HepG2 (cell line): ENCODE measurements around the gene POU2F1. TPM values are rescaled to one million over a fixed set of nuclear protein-coding genes. Genes with fewer than 3 reads are reported as not detected.

ENCODE experiments used
- ATAC-seq: fragments of 200-7000 bp; cut with Tn5 transposase; 3 replicates; pipeline ENCODE4 v1.9.1; 2020; ENCODE audit warnings: mild to moderate bottlenecking, moderate library complexity
- BruUV-seq: library from RNA; stranded (reverse); fragments of 400-500 nt; replicated peaks from 2 replicates; lab custom pipeline; 2021; lab: Mats Ljungman, UMichigan
- CTCF ChIA-PET: fragments of 300-600 bp; formaldehyde crosslinking; extraction: SDS; loops from one replicate; lab custom pipeline; 2021; ENCODE audit warnings: low total read pairs, inconsistent platforms, low intra/inter-chr PET ratio; lab: Yijun Ruan, JAX
- POLR2A ChIA-PET: fragments of 350-600 bp; sonication (Branson Sonifier 250); formaldehyde crosslinking; loops from one replicate; lab custom pipeline; 2020; ENCODE audit warnings: antibody characterized with exemption, inconsistent platforms; lab: Yijun Ruan, JAX
- DNase-seq: peaks from one replicate; pipeline ENCODE4 v3.0.0-alpha.2; 2015; ENCODE audit warnings: low spot score
- FAIRE-seq: peaks from 3 replicates; lab custom pipeline; 2011; peaks lifted over from hg19 to GRCh38; lab: Jason Lieb, UNC
- H2AFZ ChIP-seq: one replicate; pipeline ENCODE4 v1.6.1; 2011; ENCODE audit warnings: low read length, inconsistent platforms
- H3K27ac ChIP-seq: fragments of 300-600 bp; 3 replicates; pipeline ENCODE4 v1.8.0; 2011; ENCODE audit warnings: mixed run types, mild to moderate bottlenecking, mixed read lengths, low read length, inconsistent platforms; ENCODE audit not compliant: insufficient read depth; ENCODE audit errors: extremely low read length
- H3K27me3 ChIP-seq, 2 experiments: fragments of 200-600 bp in 1 of 2; 2 replicates in 1 of 2; 3 replicates in 1 of 2; pipeline versions ENCODE4 v1.6.0 to v1.8.0; 2011; ENCODE audit warnings: low read length in 2 of 2, mild to moderate bottlenecking in 2 of 2, moderate library complexity in 2 of 2, inconsistent platforms in 1 of 2; ENCODE audit not compliant: insufficient read depth in 2 of 2, control insufficient read depth in 1 of 2
- H3K36me3 ChIP-seq, 2 experiments: fragments of 200-600 bp in 1 of 2; replicated peaks in 1 of 2; 2 replicates in 1 of 2; 3 replicates in 1 of 2; pipeline versions ENCODE4 v1.5.1 to v1.8.0; 2011; ENCODE audit warnings: low read length in 2 of 2, inconsistent platforms in 1 of 2; ENCODE audit not compliant: insufficient read depth in 2 of 2, control insufficient read depth in 1 of 2
- H3K4me1 ChIP-seq: 2 replicates; pipeline ENCODE4 v1.5.1; 2012; ENCODE audit warnings: low read length, inconsistent platforms; ENCODE audit not compliant: insufficient read depth
- H3K4me2 ChIP-seq: 2 replicates; pipeline ENCODE4 v1.6.0; 2011; ENCODE audit warnings: low read depth, low read length, inconsistent platforms
- H3K4me3 ChIP-seq, 3 experiments: fragments of 200-600 bp in 1 of 3; sonication (generic), shearing (Covaris generic) in 1 of 3; replicated peaks in 1 of 3; 2 replicates each; pipeline ENCODE4 v1.5.1; 2011 to 2016; ENCODE audit warnings: low read length in 3 of 3, inconsistent platforms in 2 of 3, low read depth in 2 of 3, mild to moderate bottlenecking in 2 of 3, control low read depth in 1 of 3, mixed read lengths in 1 of 3; ENCODE audit not compliant: insufficient read depth in 1 of 3
- H3K79me2 ChIP-seq: one replicate; pipeline ENCODE4 v1.6.1; 2011; ENCODE audit warnings: low read length, inconsistent platforms; ENCODE audit not compliant: insufficient read depth
- H3K9ac ChIP-seq: 2 replicates; pipeline ENCODE4 v1.6.0; 2011; ENCODE audit warnings: mild to moderate bottlenecking, low read depth, low read length, inconsistent platforms; ENCODE audit not compliant: insufficient read depth
- H3K9me3 ChIP-seq: 2 replicates; pipeline ENCODE4 v1.5.1; 2012; ENCODE audit warnings: mild to moderate bottlenecking, low read length
- H4K20me1 ChIP-seq: 2 replicates; pipeline ENCODE4 v1.6.0; 2011; ENCODE audit warnings: inconsistent platforms, mild to moderate bottlenecking, low read length, moderate library complexity; ENCODE audit not compliant: insufficient read depth
- DNMT1 ChIP-seq: sonication (generic); formaldehyde crosslinking; IDR thresholded peaks from 2 replicates; pipeline ENCODE4 v1.5.1; 2020; ENCODE audit warnings: mild to moderate bottlenecking, missing genetic modification reagents
- ERF ChIP-seq: IDR thresholded peaks from 2 replicates; pipeline ENCODE4 v1.6.1; 2018; ENCODE audit warnings: missing biosample characterization, missing genetic modification reagents
- FOXA1 ChIP-seq, 2 experiments: fragments of 450-650 bp in 1 of 2; sonication (generic) in 1 of 2; formaldehyde crosslinking in 1 of 2; IDR thresholded peaks; 2 replicates each; pipeline versions ENCODE4 v1.4.0 to v1.6.1; 2016 to 2020; ENCODE audit warnings: missing genetic modification reagents in 1 of 2
- FOXM1 ChIP-seq: sonication (generic); formaldehyde crosslinking; IDR thresholded peaks from 2 replicates; pipeline ENCODE4 v1.5.0; 2020; ENCODE audit warnings: missing genetic modification reagents
- MTA3 ChIP-seq: sonication (generic); formaldehyde crosslinking; IDR thresholded peaks from 2 replicates; pipeline ENCODE4 v1.4.0; 2020; ENCODE audit warnings: missing genetic modification reagents
- MYNN ChIP-seq: sonication (generic); formaldehyde crosslinking; IDR thresholded peaks from 2 replicates; pipeline ENCODE4 v1.4.0; 2020; ENCODE audit warnings: mild to moderate bottlenecking, low read depth, missing genetic modification reagents
- PHF20 ChIP-seq: sonication (generic); formaldehyde crosslinking; IDR thresholded peaks from 2 replicates; pipeline ENCODE4 v1.5.0; 2020; ENCODE audit warnings: mild to moderate bottlenecking, missing genetic modification reagents
- STAT5B ChIP-seq: sonication (generic); formaldehyde crosslinking; IDR thresholded peaks from 2 replicates; pipeline ENCODE4 v1.4.0; 2020; ENCODE audit warnings: missing genetic modification reagents
- ZBTB21 ChIP-seq: sonication (generic); formaldehyde crosslinking; IDR thresholded peaks from 2 replicates; pipeline ENCODE4 v1.4.0; 2020; ENCODE audit warnings: missing genetic modification reagents
- ZNF143 ChIP-seq: sonication (generic); formaldehyde crosslinking; IDR thresholded peaks from 2 replicates; pipeline ENCODE4 v1.4.0; 2020; ENCODE audit warnings: missing genetic modification reagents
- ZNF20 ChIP-seq: sonication (generic); formaldehyde crosslinking; IDR thresholded peaks from 2 replicates; pipeline ENCODE4 v1.4.0; 2020; ENCODE audit warnings: mild to moderate bottlenecking, moderate library complexity, missing genetic modification reagents
- ZNF224 ChIP-seq: sonication (generic); formaldehyde crosslinking; IDR thresholded peaks from 2 replicates; pipeline ENCODE4 v1.5.0; 2020; ENCODE audit warnings: mild to moderate bottlenecking, missing genetic modification reagents
- ZNF678 ChIP-seq: sonication (generic); formaldehyde crosslinking; IDR thresholded peaks from 2 replicates; pipeline ENCODE4 v1.4.0; 2020; ENCODE audit warnings: mild to moderate bottlenecking, missing genetic modification reagents
- WGBS: methylation state at CpG from one replicate; pipeline ENCODE4 v1.1.6; 2017; ENCODE audit warnings: low lambda C conversion rate; 5-methylcytosine and 5-hydroxymethylcytosine counted together
- in situ Hi-C: cut with HindIII; loops from 2 replicates; pipeline ENCODE4 v1.10.0; 2017; ENCODE audit warnings: low pct_unique_long_range_greater_than_20kb; ENCODE audit not compliant: extremely low pct_ligation_motif_present
- intact Hi-C: fragments of 100-400 bp; cut with micrococcal nuclease; formaldehyde crosslinking; loops from one replicate; pipeline ENCODE4 v1.10.0; 2022; ENCODE audit not compliant: unreplicated experiment
- polyA plus RNA-seq, 8 experiments: library from polyadenylated mRNA; depleted of rRNA in 3 of 8; stranded (reverse) in 7 of 8; unstranded in 1 of 8; fragments of >200 nt; fragmentation: Illumina TruSeq in 4 of 8; extraction: Trizol in 4 of 8; gene quantifications; 2 replicates each; pipeline versions ENCODE4 v1.2.1 to v1.2.3, GENCODE V29; 2011 to 2016; ENCODE audit warnings: low read depth in 4 of 8, missing spikeins in 1 of 8, mixed read lengths in 1 of 8; ENCODE audit not compliant: insufficient read depth in 1 of 8
- total RNA-seq, 5 experiments: library from RNA; depleted of rRNA; stranded (reverse); fragments of >200 nt; fragmentation: Illumina TruSeq; extraction: Trizol; gene quantifications; 2 replicates each; pipeline ENCODE4 v1.2.3, GENCODE V29; 2016; ENCODE audit warnings: low read depth in 1 of 5
- TF ChIP-seq, protein P1 (sequence below): sonication (generic); formaldehyde crosslinking; IDR thresholded peaks from 2 replicates; pipeline ENCODE4 v1.4.0; 2020; ENCODE audit warnings: missing genetic modification reagents, borderline replicate concordance
- TF ChIP-seq, protein P2 (sequence below): sonication (generic); formaldehyde crosslinking; IDR thresholded peaks from one replicate; pipeline ENCODE4 v1.5.1; 2020; ENCODE audit warnings: mild to moderate bottlenecking, missing genetic modification reagents; ENCODE audit errors: not compliant biosample characterization
- TF ChIP-seq, protein P3 (sequence below): sonication (generic); formaldehyde crosslinking; IDR thresholded peaks from 2 replicates; pipeline ENCODE4 v1.5.1; 2020; ENCODE audit warnings: missing genetic modification reagents, mild to moderate bottlenecking, borderline replicate concordance

The POU2F1 gene
- total and polyA plus RNA-seq, 2 of the 13 experiments (the other 11 are each of a cell fraction or from before 2014, with no cell fraction given), result 10.2 to 13.0 TPM

DNA sequence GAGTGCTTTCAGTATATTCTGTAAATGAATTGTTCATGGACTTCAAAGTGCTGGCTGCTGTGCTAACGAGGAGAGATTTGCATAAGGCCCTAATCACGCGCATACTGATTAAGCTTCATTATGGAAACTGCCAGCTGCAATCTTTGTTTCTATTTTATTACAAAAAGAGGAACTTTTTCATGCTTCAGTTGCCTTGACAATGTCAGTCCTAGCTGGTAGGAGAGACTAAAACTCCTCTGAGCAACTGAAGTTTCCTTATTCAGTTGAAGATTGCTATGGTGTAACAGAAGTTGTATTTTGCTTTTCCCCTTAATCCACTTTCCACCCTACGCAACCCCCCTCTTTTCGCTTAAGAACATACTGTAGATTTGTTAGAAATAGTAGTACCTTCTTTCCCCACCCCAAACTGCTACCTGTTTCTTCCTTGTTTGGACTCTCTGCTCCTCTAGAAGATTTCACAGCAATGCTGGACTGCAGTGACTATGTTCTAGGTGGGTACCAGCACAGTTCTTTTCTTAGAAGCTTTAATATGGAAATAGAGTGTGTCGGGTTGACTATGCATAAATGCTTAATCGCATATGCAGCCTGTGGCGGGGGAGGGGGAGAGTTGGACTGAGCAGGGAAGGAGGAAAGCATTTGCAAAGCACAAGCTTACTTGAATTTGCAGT, 108.3 kb downstream of the POU2F1 start:
- no peak overlapping the region for H3K9ac ChIP-seq
- H3K36me3 ChIP-seq, result 0 out of 5 replicates have a peak, but pooled peaks cover 0 to 2% of the 10 kb centered on the region in 2 experiments
- H2AFZ ChIP-seq, result no peak overlapping the region
- H4K20me1 ChIP-seq, result no peaks in the 10 kb centered on the region
- peaks cover 49% of the 10 kb centered on the region for H3K4me1 ChIP-seq
- H3K4me3 ChIP-seq, result no peak overlapping the region
- 95% methylated on average over 8 of the region's 8 CpGs for WGBS
- intact Hi-C loops (no loop called here), in situ Hi-C loops (no loop called here)
- ChIA-PET CTCF (no interaction called here), POLR2A (no interaction called here)
- ATAC-seq (no peak), DNase-seq (no peak), FAIRE-seq (no peak)
- peaks cover 5% of the 10 kb centered on the region for H3K79me2 ChIP-seq
- no TSS peak for BruUV-seq
- no peak overlapping the region for H3K27ac ChIP-seq
- no peaks in the 10 kb centered on the region for H3K27me3 ChIP-seq
- no peak overlapping the region for H3K4me2 ChIP-seq
- H3K9me3 ChIP-seq, result 0 out of 2 replicates have a peak, but pooled peaks cover 3% of the 10 kb centered on the region
- TF ChIP-seq MTA3 (CRISPR knock-in tag), result no peak
- no peak for TF ChIP-seq FOXM1
- TF ChIP-seq, protein P1, sequence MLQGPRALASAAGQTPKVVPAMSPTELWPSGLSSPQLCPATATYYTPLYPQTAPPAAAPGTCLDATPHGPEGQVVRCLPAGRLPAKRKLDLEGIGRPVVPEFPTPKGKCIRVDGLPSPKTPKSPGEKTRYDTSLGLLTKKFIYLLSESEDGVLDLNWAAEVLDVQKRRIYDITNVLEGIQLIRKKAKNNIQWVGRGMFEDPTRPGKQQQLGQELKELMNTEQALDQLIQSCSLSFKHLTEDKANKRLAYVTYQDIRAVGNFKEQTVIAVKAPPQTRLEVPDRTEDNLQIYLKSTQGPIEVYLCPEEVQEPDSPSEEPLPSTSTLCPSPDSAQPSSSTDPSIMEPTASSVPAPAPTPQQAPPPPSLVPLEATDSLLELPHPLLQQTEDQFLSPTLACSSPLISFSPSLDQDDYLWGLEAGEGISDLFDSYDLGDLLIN (CRISPR knock-in tag), result no peak
- TF ChIP-seq FOXA1 (IDR thresholded peaks at IDR 0.05), result no peak
- TF ChIP-seq FOXA1 (CRISPR knock-in tag; IDR thresholded peaks at IDR 0.05), result no peak
- no peak for TF ChIP-seq ZNF143 (CRISPR knock-in tag)
- no peak for TF ChIP-seq STAT5B (CRISPR knock-in tag)
- TF ChIP-seq, protein P2, sequence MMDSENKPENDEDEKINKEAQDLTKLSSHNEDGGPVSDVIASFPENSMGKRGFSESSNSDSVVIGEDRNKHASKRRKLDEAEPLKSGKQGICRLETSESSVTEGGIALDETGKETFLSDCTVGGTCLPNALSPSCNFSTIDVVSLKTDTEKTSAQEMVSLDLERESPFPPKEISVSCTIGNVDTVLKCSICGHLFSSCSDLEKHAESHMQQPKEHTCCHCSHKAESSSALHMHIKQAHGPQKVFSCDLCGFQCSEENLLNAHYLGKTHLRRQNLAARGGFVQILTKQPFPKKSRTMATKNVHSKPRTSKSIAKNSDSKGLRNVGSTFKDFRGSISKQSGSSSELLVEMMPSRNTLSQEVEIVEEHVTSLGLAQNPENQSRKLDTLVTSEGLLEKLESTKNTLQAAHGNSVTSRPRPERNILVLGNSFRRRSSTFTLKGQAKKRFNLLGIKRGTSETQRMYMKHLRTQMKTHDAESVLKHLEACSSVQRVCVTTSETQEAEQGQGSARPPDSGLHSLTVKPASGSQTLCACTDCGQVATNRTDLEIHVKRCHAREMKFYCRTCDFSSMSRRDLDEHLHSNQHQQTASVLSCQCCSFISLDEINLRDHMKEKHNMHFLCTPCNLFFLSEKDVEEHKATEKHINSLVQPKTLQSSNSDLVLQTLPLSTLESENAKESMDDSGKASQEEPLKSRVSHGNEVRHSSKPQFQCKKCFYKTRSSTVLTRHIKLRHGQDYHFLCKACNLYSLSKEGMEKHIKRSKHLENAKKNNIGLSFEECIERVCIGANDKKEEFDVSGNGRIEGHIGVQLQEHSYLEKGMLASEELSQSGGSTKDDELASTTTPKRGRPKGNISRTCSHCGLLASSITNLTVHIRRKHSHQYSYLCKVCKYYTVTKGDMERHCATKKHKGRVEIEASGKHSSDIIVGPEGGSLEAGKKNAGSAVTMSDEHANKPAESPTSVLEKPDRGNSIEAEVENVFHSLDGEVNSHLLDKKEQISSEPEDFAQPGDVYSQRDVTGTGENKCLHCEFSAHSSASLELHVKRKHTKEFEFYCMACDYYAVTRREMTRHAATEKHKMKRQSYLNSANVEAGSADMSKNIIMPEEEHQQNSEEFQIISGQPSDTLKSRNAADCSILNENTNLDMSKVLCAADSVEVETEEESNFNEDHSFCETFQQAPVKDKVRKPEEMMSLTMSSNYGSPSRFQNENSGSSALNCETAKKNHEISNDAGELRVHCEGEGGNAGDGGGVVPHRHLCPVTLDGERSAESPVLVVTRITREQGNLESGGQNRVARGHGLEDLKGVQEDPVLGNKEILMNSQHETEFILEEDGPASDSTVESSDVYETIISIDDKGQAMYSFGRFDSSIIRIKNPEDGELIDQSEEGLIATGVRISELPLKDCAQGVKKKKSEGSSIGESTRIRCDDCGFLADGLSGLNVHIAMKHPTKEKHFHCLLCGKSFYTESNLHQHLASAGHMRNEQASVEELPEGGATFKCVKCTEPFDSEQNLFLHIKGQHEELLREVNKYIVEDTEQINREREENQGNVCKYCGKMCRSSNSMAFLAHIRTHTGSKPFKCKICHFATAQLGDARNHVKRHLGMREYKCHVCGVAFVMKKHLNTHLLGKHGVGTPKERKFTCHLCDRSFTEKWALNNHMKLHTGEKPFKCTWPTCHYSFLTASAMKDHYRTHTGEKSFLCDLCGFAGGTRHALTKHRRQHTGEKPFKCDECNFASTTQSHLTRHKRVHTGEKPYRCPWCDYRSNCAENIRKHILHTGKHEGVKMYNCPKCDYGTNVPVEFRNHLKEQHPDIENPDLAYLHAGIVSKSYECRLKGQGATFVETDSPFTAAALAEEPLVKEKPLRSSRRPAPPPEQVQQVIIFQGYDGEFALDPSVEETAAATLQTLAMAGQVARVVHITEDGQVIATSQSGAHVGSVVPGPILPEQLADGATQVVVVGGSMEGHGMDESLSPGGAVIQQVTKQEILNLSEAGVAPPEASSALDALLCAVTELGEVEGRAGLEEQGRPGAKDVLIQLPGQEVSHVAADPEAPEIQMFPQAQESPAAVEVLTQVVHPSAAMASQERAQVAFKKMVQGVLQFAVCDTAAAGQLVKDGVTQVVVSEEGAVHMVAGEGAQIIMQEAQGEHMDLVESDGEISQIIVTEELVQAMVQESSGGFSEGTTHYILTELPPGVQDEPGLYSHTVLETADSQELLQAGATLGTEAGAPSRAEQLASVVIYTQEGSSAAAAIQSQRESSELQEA (CRISPR knock-in tag), result no peak
- TF ChIP-seq ZNF224 (CRISPR knock-in tag), result no peak
- TF ChIP-seq ERF (CRISPR knock-in tag), result no peak
- TF ChIP-seq ZBTB21, result no peak
- TF ChIP-seq, protein P3, sequence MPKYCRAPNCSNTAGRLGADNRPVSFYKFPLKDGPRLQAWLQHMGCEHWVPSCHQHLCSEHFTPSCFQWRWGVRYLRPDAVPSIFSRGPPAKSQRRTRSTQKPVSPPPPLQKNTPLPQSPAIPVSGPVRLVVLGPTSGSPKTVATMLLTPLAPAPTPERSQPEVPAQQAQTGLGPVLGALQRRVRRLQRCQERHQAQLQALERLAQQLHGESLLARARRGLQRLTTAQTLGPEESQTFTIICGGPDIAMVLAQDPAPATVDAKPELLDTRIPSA (CRISPR knock-in tag), result no peak
- TF ChIP-seq ZNF20, result no peak
- TF ChIP-seq MYNN, result no peak
- TF ChIP-seq ZNF678 (CRISPR knock-in tag), result no peak
- TF ChIP-seq PHF20 (CRISPR knock-in tag), result no peak
- TF ChIP-seq DNMT1 (CRISPR knock-in tag), result no peak
